Esophagus muscularis mucosa (tissue), 4 donors: ENCODE data around the gene ZNF518A. TPM values are rescaled to one million over a fixed set of nuclear protein-coding genes. Genes with fewer than 3 reads are reported as not detected.

Source experiments
- DNase-seq: peaks from one replicate; pipeline ENCODE4 v3.0.0-alpha.2; 2017; ENCODE audit errors: extremely low spot score
- H3K27ac ChIP-seq, 4 donors: fragments of 200-600 bp; sonication (generic); replicated peaks in 1 of 4; 1 replicate in 3 of 4; 2 replicates in 1 of 4; pipeline ENCODE4 v1.5.1; 2016 to 2019; ENCODE audit warnings: mild to moderate bottlenecking in 1 of 4
- H3K27me3 ChIP-seq, 4 donors: fragments of 200-600 bp; sonication (generic); one replicate each; pipeline versions ENCODE4 v1.5.1 to v1.6.0; 2016 to 2019
- H3K36me3 ChIP-seq, 4 donors: fragments of 200-600 bp; sonication (generic); one replicate each; pipeline ENCODE4 v1.5.1; 2016 to 2019
- H3K4me1 ChIP-seq, 4 donors: fragments of 200-600 bp; sonication (generic); one replicate each; pipeline ENCODE4 v1.5.1; 2016 to 2019
- H3K4me3 ChIP-seq, 4 donors: fragments of 200-600 bp; sonication (generic); 1 replicate in 2 of 4; 2 replicates in 2 of 4; pipeline ENCODE4 v1.5.1; 2016 to 2019; ENCODE audit warnings: mild to moderate bottlenecking in 4 of 4, moderate library complexity in 1 of 4
- H3K9me3 ChIP-seq, 4 donors: fragments of 200-600 bp; sonication (generic); 1 replicate in 3 of 4; 2 replicates in 1 of 4; pipeline ENCODE4 v1.5.1; 2016 to 2019
- EP300 ChIP-seq: sonication (generic); formaldehyde crosslinking; IDR thresholded peaks from one replicate; pipeline ENCODE4 v1.6.1; 2017; ENCODE audit warnings: antibody characterized with exemption
- POLR2A ChIP-seq: fragments of 450-650 bp; IDR thresholded peaks from one replicate; pipeline ENCODE4 v1.6.1; 2017; ENCODE audit warnings: antibody characterized with exemption, moderate library complexity, mild to moderate bottlenecking, low read depth
- POLR2AphosphoS5 ChIP-seq, 2 donors: sonication (generic); formaldehyde crosslinking; IDR thresholded peaks; one replicate each; pipeline ENCODE4 v1.6.1; 2017; ENCODE audit warnings: antibody characterized with exemption in 2 of 2
- WGBS: methylation state at CpG from one replicate; pipeline ENCODE4 v1.1.5; 2018; 5-methylcytosine and 5-hydroxymethylcytosine counted together
- intact Hi-C: fragments of 100-400 bp; cut with DNase I; formaldehyde crosslinking; loops from one replicate; pipeline ENCODE4 v1.15.1; 2023
- total RNA-seq, 4 donors: library from RNA; depleted of rRNA; stranded (reverse); fragments of >200 nt; gene quantifications; one replicate each; pipeline versions ENCODE4 v1.1.0 to v1.2.1, GENCODE V29; 2016
- TF ChIP-seq, protein P1 (sequence below), 3 experiments: fragments of 200-600 bp in 2 of 3; fragments of 450-650 bp in 1 of 3; sonication (generic) in 2 of 3; IDR thresholded peaks; one replicate each; pipeline ENCODE4 v1.5.1; 2017 to 2019; ENCODE audit warnings: antibody characterized with exemption in 3 of 3, mild to moderate bottlenecking in 2 of 3, moderate library complexity in 1 of 3

Gene ZNF518A, protein sequence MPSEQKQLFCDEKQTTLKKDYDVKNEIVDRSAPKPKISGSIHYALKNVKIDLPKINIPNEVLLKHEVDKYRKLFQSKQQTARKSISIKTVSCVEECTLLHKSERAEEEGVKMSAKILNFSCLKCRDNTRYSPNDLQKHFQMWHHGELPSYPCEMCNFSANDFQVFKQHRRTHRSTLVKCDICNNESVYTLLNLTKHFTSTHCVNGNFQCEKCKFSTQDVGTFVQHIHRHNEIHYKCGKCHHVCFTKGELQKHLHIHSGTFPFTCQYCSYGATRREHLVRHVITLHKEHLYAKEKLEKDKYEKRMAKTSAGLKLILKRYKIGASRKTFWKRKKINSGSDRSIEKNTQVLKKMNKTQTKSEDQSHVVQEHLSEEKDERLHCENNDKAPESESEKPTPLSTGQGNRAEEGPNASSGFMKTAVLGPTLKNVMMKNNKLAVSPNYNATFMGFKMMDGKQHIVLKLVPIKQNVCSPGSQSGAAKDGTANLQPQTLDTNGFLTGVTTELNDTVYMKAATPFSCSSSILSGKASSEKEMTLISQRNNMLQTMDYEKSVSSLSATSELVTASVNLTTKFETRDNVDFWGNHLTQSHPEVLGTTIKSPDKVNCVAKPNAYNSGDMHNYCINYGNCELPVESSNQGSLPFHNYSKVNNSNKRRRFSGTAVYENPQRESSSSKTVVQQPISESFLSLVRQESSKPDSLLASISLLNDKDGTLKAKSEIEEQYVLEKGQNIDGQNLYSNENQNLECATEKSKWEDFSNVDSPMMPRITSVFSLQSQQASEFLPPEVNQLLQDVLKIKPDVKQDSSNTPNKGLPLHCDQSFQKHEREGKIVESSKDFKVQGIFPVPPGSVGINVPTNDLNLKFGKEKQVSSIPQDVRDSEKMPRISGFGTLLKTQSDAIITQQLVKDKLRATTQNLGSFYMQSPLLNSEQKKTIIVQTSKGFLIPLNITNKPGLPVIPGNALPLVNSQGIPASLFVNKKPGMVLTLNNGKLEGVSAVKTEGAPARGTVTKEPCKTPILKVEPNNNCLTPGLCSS (N-terminal part only)
- 10 to 100 TPM; 11.6 to 20.8 (median 12.2) TPM for total RNA-seq

DNA sequence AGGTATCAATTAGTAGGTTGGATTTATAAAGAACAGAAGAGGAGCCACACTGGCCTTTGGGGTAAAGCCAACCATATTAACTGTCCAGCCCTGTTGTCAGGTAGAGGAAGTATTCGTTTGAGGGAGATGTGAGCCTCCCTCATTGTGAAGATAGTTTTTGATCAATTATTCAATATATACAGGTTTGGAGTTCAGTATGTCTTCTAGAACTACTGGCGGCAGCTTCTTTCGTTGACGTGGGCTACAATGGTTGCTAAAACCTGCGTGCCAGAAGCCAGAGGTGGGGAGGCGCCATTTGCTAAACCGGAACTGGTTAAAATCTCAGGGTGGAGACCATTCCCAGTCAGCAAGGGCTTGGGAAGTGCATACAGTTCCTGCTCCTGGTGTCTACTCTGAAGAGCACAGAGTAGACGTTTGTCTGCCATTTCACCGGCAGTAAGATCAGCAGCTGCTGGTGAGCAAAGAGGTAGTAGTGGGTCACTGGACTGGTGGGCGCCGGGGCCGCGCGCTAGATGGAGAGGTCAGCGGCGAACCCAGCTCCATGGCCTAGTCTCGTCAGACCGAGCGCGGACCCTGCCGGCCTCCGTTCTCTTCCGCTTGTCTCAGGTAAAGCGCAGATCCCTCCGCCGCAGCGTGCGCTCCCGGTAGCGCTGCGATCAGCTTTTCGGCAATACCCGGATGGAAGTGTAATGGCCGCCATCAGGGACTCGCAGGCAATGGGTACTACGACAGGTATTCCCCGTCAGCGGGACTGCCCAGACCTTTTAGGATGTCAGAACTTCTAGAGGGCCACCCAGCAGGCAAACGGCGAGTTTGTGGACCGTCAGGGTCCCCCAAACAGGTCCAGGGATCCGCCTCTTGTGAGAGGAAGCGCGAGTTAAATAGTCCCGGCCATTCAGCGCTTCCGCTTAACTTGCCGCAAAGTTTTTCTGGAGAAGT, at the start of gene ZNF518A:
Gene ZNF518A (plus strand): TSS at position 911 of the 939 bp plus-strand sequence. CDS start 26,026 bp downstream, outside the sequence.
- Histone ChIP-seq H3K27me3 (peaks cover 0 to 39% (median 14%) of the 10 kb centered on the region in 4 donors), H3K9me3 (no peaks in the 10 kb centered on the region), H3K36me3 (peaks cover 6 to 17% (median 12%) of the 10 kb centered on the region in 4 donors), H3K4me1 (peaks cover 3 to 16% (median 13%) of the 10 kb centered on the region in 4 donors), H3K27ac (peak within 1 kb of the TSS; percentile 88 to 95 (median 92)), H3K4me3 (peak within 1 kb of the TSS; percentile 70 to 77 (median 73))
- intact Hi-C loops, result loop anchor here (1.0 kb wide), 1 partner anchor 39 kb away; no protein-coding TSS in a partner anchor
- DNase-seq, result peak; percentile 97
- WGBS, result 17% methylated on average over 25 of the region's 48 CpGs
- TF ChIP-seq POLR2A, result peak; percentile 8
- TF ChIP-seq POLR2AphosphoS5 (IDR thresholded peaks at IDR 0.05), result peak; percentile 79 to 81
- no peak for TF ChIP-seq EP300

DNA sequence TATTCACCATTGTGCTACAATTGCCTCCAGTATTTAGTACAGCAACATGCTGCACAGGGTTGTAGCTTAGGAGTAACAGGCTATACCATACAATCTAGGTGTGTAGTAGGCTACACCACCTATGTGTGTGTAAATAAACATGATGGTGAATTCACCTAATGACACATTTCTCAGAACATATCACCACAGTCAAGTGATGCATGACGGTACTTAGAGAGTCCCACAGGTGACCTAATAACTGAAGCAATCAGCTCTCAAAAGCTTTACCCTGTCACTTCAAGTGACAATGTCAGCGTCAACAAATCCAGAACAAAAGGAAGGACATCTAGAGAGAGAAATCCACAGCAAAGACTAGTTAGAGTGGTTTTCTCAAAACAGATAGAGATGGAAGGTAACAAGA, 47.9 kb upstream of the ZNF518A start:
- Histone ChIP-seq H3K36me3 (peaks cover 0 to 23% (median 0%) of the 10 kb centered on the region in 4 donors), H3K27me3 (no peaks in the 10 kb centered on the region), H3K4me1 (no peaks in the 10 kb centered on the region), H3K27ac (no peak overlapping the region), H3K9me3 (no peaks in the 10 kb centered on the region), H3K4me3 (no peak overlapping the region)
- intact Hi-C loops, result no loop called here
- DNase-seq, result no peak
- 100% methylated on average over 2 of the region's 2 CpGs for WGBS
- TF ChIP-seq POLR2A (no peak), EP300 (no peak), POLR2AphosphoS5 (IDR thresholded peaks at IDR 0.05) (no peak)

DNA sequence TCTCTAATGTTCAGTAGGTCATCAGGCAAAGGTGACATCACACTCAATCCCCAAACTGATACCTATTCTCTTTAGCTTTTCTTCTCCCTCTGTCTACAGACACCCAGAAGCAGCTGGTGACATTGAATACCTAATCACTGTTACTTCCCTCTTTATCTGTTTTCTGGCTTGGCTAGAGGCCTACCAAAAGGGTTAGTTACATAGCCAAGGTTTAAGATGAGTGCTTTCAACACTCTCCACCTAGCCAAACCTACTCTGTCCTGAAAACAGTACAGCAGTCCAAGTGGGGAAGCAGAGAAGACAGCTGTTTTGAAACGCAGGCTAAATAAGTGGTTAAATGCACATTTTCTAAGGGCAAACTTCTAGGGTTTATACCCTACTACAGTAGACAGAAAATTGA, 47.3 kb upstream of the ZNF518A start:
- intact Hi-C loops, result no loop called here

DNA sequence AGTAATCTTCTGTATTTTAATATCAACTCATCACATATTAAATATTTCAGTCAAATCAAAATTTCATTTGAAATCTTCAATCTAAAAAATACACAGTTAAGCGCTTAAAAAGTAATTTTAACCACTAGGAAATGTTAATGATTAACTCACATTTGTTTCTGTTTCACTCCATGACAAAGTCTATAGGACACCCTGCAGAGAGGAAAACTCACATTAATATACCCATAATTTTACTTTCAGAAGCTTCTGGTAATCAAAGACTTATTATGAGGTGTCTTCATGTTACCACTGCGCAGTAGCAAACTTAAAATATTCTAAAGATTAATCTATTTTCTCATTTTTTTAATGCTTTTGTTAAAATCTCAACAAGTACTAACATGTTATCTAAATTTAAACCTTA, 41.0 kb upstream of the ZNF518A start:
- WGBS, result 87% methylated on average over 2 of the region's 2 CpGs
- H3K9me3 ChIP-seq, result no peaks in the 10 kb centered on the region
- intact Hi-C loops, result no loop called here
- peak overlapping the region; percentile 73 to 91 (median 82) for H3K4me3 ChIP-seq
- no peak for TF ChIP-seq EP300
- TF ChIP-seq POLR2A, result no peak
- TF ChIP-seq POLR2AphosphoS5 (IDR thresholded peaks at IDR 0.05), result no peak
- TF ChIP-seq, protein P1, sequence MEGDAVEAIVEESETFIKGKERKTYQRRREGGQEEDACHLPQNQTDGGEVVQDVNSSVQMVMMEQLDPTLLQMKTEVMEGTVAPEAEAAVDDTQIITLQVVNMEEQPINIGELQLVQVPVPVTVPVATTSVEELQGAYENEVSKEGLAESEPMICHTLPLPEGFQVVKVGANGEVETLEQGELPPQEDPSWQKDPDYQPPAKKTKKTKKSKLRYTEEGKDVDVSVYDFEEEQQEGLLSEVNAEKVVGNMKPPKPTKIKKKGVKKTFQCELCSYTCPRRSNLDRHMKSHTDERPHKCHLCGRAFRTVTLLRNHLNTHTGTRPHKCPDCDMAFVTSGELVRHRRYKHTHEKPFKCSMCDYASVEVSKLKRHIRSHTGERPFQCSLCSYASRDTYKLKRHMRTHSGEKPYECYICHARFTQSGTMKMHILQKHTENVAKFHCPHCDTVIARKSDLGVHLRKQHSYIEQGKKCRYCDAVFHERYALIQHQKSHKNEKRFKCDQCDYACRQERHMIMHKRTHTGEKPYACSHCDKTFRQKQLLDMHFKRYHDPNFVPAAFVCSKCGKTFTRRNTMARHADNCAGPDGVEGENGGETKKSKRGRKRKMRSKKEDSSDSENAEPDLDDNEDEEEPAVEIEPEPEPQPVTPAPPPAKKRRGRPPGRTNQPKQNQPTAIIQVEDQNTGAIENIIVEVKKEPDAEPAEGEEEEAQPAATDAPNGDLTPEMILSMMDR (IDR thresholded peaks at IDR 0.05), result no peak
- peaks cover 0 to 22% (median 4%) of the 10 kb centered on the region in 4 donors for H3K27me3 ChIP-seq
- H3K36me3 ChIP-seq, result peaks cover 0 to 10% (median 0%) of the 10 kb centered on the region in 4 donors
- no peak overlapping the region for H3K27ac ChIP-seq
- no peak for DNase-seq
- H3K4me1 ChIP-seq, result peaks cover 0 to 12% (median 12%) of the 10 kb centered on the region in 4 donors

More for the DNA sequence above, 47.3 kb upstream of the ZNF518A start:
- DNase-seq, result no peak
- TF ChIP-seq EP300, result no peak
- TF ChIP-seq, protein P1 (IDR thresholded peaks at IDR 0.05), result no peak
- no peak for TF ChIP-seq POLR2A
- no peak for TF ChIP-seq POLR2AphosphoS5 (IDR thresholded peaks at IDR 0.05)
- H3K36me3 ChIP-seq, result peaks cover 0 to 26% (median 0%) of the 10 kb centered on the region in 4 donors
- no peaks in the 10 kb centered on the region for H3K27me3 ChIP-seq
- WGBS, result 87% methylated on average over 1 of the region's 1 CpG
- no peaks in the 10 kb centered on the region for H3K9me3 ChIP-seq
- no peaks in the 10 kb centered on the region for H3K4me1 ChIP-seq
- H3K27ac ChIP-seq, result no peak overlapping the region
- no peak overlapping the region for H3K4me3 ChIP-seq
